ENCODE results near the gene ZSCAN5B. TPM values are rescaled to one million over a fixed set of nuclear protein-coding genes. Genes with fewer than 3 reads are reported as not detected.
A peak's percentile ranks its signal among the peaks of the same experiment; 100 is the strongest.

The ZSCAN5B gene
- total and polyA plus RNA-seq, 2 of the 13 experiments (the other 11 are each of a cell fraction or from before 2014, with no cell fraction given) = not detected

GRCh38 chr19:56140583-56141416 lies 56.8 kb downstream of the ZSCAN5B start, which contains the start of gene ZNF444 (continued):
- TF ChIP-seq CCAR2 (optimal IDR thresholded peaks at IDR 0.05; ENCODE audit: low read depth, low read length) = no peak
- no peak for TF ChIP-seq ZNF646 (CRISPR knock-in tag; IDR thresholded peaks at IDR 0.05)
- TF ChIP-seq ZNF235 (CRISPR knock-in tag; IDR thresholded peaks at IDR 0.05; ENCODE audit: borderline replicate concordance) = 0 out of 2 replicates have a peak, but pooled peaks have one; percentile 47
- peak; percentile 80 for TF ChIP-seq GMEB2 (CRISPR knock-in tag; IDR thresholded peaks at IDR 0.05; ENCODE audit: low read depth)
- peak; percentile 20; the same call in 1 of the 2 replicates for TF ChIP-seq IKZF5 (CRISPR knock-in tag; IDR thresholded peaks at IDR 0.05)
- no peak for TF ChIP-seq ATAD3A (CRISPR knock-in tag; IDR thresholded peaks at IDR 0.05)
- no peak for TF ChIP-seq ZNF580 (CRISPR knock-in tag; IDR thresholded peaks at IDR 0.05; ENCODE audit: borderline replicate concordance, low read depth)
- no peak for TF ChIP-seq BCLAF1 (IDR thresholded peaks at IDR 0.05)
- TF ChIP-seq ZNF841 (CRISPR knock-in tag; IDR thresholded peaks at IDR 0.05; ENCODE audit: borderline replicate concordance) = no peak
- TF ChIP-seq LCORL (IDR thresholded peaks at IDR 0.05) = no peak
- TF ChIP-seq LCORL (CRISPR knock-in tag; IDR thresholded peaks at IDR 0.05) = no peak; the same call in 1 of the 2 replicates
- TF ChIP-seq ETS1 (CRISPR knock-in tag; IDR thresholded peaks at IDR 0.05) = no peak
